K562 (cell line): ENCODE results near the gene NDUFS6. TPM values are rescaled to one million over a fixed set of nuclear protein-coding genes. Genes with fewer than 3 reads are reported as not detected.

ENCODE experiments used
- ATAC-seq: fragments of 200-7000 bp; cut with Tn5 transposase; 3 replicates; pipeline ENCODE4 v1.9.1; 2020; ENCODE audit warnings: moderate library complexity
- BruUV-seq: library from RNA; stranded (reverse); fragments of 400-500 nt; replicated peaks from 2 replicates; lab custom pipeline; 2021; lab: Mats Ljungman, UMichigan
- CTCF ChIA-PET: fragments of 300-600 bp; formaldehyde crosslinking; extraction: SDS; loops from one replicate; lab custom pipeline; 2021; ENCODE audit warnings: low intra/inter-chr PET ratio; lab: Yijun Ruan, JAX
- POLR2A ChIA-PET: fragments of 300-600, 350-650 bp; sonication (Branson Sonifier 250); formaldehyde crosslinking; extraction: SDS; loops from one replicate; lab custom pipeline; 2021; ENCODE audit warnings: antibody characterized with exemption, inconsistent platforms; lab: Yijun Ruan, JAX
- DNase-seq, 4 experiments: peaks; one replicate each; pipeline versions ENCODE4 v3.0.0 to v3.0.0-alpha.2; 2011 to 2018; ENCODE audit warnings: low spot score in 3 of 4, mixed read lengths in 3 of 4; ENCODE audit errors: extremely low read depth in 1 of 4
- FAIRE-seq: peaks from 2 replicates; lab custom pipeline; 2011; peaks lifted over from hg19 to GRCh38; lab: Jason Lieb, UNC
- H2AFZ ChIP-seq: 2 replicates; pipeline ENCODE4 v1.6.0; 2011; ENCODE audit warnings: low read depth, low read length, control low read depth, inconsistent platforms
- H3K27ac ChIP-seq: fragments of 200-600 bp; 3 replicates; pipeline ENCODE4 v1.8.0; 2011; ENCODE audit warnings: low read depth, mild to moderate bottlenecking, control low read depth, inconsistent platforms, low read length, moderate library complexity, mixed read lengths; ENCODE audit errors: extremely low read depth
- H3K27me3 ChIP-seq, 2 experiments: fragments of 300-600 bp in 1 of 2; 2 replicates in 1 of 2; 3 replicates in 1 of 2; pipeline versions ENCODE4 v1.6.0 to v1.8.0; 2011; ENCODE audit warnings: inconsistent platforms in 2 of 2, low read length in 2 of 2, mild to moderate bottlenecking in 1 of 2, mixed read lengths in 1 of 2, moderate library complexity in 1 of 2; ENCODE audit not compliant: control insufficient read depth in 2 of 2, insufficient read depth in 2 of 2
- H3K36me3 ChIP-seq: fragments of 300-600 bp; 3 replicates; pipeline ENCODE4 v1.8.0; 2011; ENCODE audit warnings: mild to moderate bottlenecking, low read length, inconsistent platforms; ENCODE audit not compliant: control insufficient read depth, insufficient read depth
- H3K4me1 ChIP-seq, 2 experiments: fragments of 200-600 bp in 1 of 2; replicated peaks in 1 of 2; 2 replicates in 1 of 2; 3 replicates in 1 of 2; pipeline versions ENCODE4 v1.5.1 to v1.8.0; 2011; ENCODE audit warnings: inconsistent platforms in 2 of 2, low read length in 2 of 2, mild to moderate bottlenecking in 1 of 2, mixed read lengths in 1 of 2, moderate library complexity in 1 of 2; ENCODE audit not compliant: control insufficient read depth in 2 of 2, insufficient read depth in 2 of 2
- H3K4me2 ChIP-seq: 2 replicates; pipeline ENCODE4 v1.6.1; 2011; ENCODE audit warnings: low read length, control low read depth, inconsistent platforms, mixed read lengths; ENCODE audit not compliant: insufficient read depth
- H3K4me3 ChIP-seq: fragments of 200-600 bp; sonication (generic), shearing (Covaris generic); 2 replicates; pipeline ENCODE4 v1.5.1; 2016; ENCODE audit warnings: control low read depth, inconsistent platforms
- H3K79me2 ChIP-seq: fragments of 200-600 bp; 3 replicates; pipeline ENCODE4 v1.8.0; 2011; ENCODE audit warnings: low read length, inconsistent platforms; ENCODE audit not compliant: control insufficient read depth, insufficient read depth
- H3K9ac ChIP-seq, 2 experiments: 2 replicates each; pipeline versions ENCODE4 v1.6.0 to v1.6.1; 2011; ENCODE audit warnings: low read depth in 2 of 2, low read length in 2 of 2, control low read depth in 1 of 2, inconsistent platforms in 1 of 2, mild to moderate bottlenecking in 1 of 2, mixed read lengths in 1 of 2; ENCODE audit not compliant: insufficient read depth in 1 of 2
- H3K9me1 ChIP-seq: one replicate; pipeline ENCODE4 v1.6.0; 2011; ENCODE audit warnings: inconsistent platforms, mild to moderate bottlenecking, low read length, moderate library complexity; ENCODE audit not compliant: control insufficient read depth, insufficient read depth
- H3K9me3 ChIP-seq: replicated peaks from 2 replicates; pipeline ENCODE4 v1.5.1; 2011; ENCODE audit warnings: low read depth, low read length, inconsistent platforms; ENCODE audit not compliant: control insufficient read depth, insufficient read depth
- H4K20me1 ChIP-seq: replicated peaks from 2 replicates; pipeline ENCODE4 v1.6.1; 2011; ENCODE audit warnings: low read length, inconsistent platforms, mixed read lengths; ENCODE audit not compliant: control insufficient read depth, insufficient read depth
- DDX20 ChIP-seq: fragments of 450-650 bp; IDR thresholded peaks from 2 replicates; pipeline ENCODE4 v1.6.1; 2016; ENCODE audit warnings: missing genetic modification characterization, low read depth, mild to moderate bottlenecking, missing compliant biosample characterization, moderate library complexity
- FOXK1 ChIP-seq: sonication (generic); formaldehyde crosslinking; IDR thresholded peaks from 2 replicates; pipeline ENCODE4 v1.8.0; 2022; ENCODE audit warnings: missing genetic modification reagents, mild to moderate bottlenecking, borderline replicate concordance
- HCFC1 ChIP-seq: IDR thresholded peaks from 2 replicates; pipeline ENCODE4 v1.6.1; 2012; ENCODE audit warnings: low read depth, low read length, improper control_type of control experiment
- HNRNPK ChIP-seq: fragments of 200-400 bp; formaldehyde crosslinking; IDR thresholded peaks from one replicate; pipeline ENCODE4 v1.6.1; 2018; ENCODE audit warnings: mild to moderate bottlenecking, low read depth, low read length; ENCODE audit not compliant: poor library complexity, severe bottlenecking
- JUN ChIP-seq, 2 experiments: sonication (generic) in 1 of 2; formaldehyde crosslinking in 1 of 2; IDR thresholded peaks; 2 replicates each; pipeline versions ENCODE4 v1.6.1 to v1.8.0; 2012 to 2022; ENCODE audit warnings: borderline replicate concordance in 2 of 2, mild to moderate bottlenecking in 2 of 2, improper control_type of control experiment in 1 of 2, low read depth in 1 of 2, low read length in 1 of 2, missing genetic modification reagents in 1 of 2
- JUNB ChIP-seq: fragments of 450-650 bp; formaldehyde crosslinking; conservative IDR thresholded peaks from 2 replicates; pipeline ENCODE4 v1.4.0; 2020; ENCODE audit warnings: mild to moderate bottlenecking
- MAFF ChIP-seq: IDR thresholded peaks from 2 replicates; pipeline ENCODE4 v1.6.1; 2012; ENCODE audit warnings: low read length, improper control_type of control experiment
- MTA1 ChIP-seq: fragments of 450-650 bp; IDR thresholded peaks from 2 replicates; pipeline ENCODE4 v1.6.1; 2017; ENCODE audit warnings: borderline replicate concordance
- NFXL1 ChIP-seq: fragments of 450-650 bp; formaldehyde crosslinking; IDR thresholded peaks from 2 replicates; pipeline ENCODE4 v1.4.0; 2021; ENCODE audit warnings: mild to moderate bottlenecking
- STAG1 ChIP-seq: sonication (generic); formaldehyde crosslinking; IDR thresholded peaks from 2 replicates; pipeline ENCODE4 v1.5.0; 2020; ENCODE audit warnings: missing genetic modification reagents, borderline replicate concordance
- TBP ChIP-seq: optimal IDR thresholded peaks from 2 replicates; pipeline ENCODE3; 2011; ENCODE audit warnings: low read depth, low read length, improper control_type of control experiment
- ZKSCAN1 ChIP-seq: fragments of 150-350 bp; IDR thresholded peaks from 2 replicates; pipeline ENCODE4 v1.6.1; 2016; ENCODE audit warnings: low read depth, low read length
- ZNF146 ChIP-seq: IDR thresholded peaks from one replicate; pipeline ENCODE4 v1.6.1; 2018; ENCODE audit warnings: missing compliant biosample characterization; ENCODE audit not compliant: unreplicated experiment
- ZNF311 ChIP-seq: fragments of 250-450 bp; sonication (Bioruptor Pico); IDR thresholded peaks from 2 replicates; pipeline ENCODE4 v1.4.0; 2020; ENCODE audit warnings: mild to moderate bottlenecking, moderate library complexity
- ZNF764 ChIP-seq: fragments of 250-450 bp; sonication (Bioruptor Pico); IDR thresholded peaks from 2 replicates; pipeline ENCODE4 v1.4.0; 2020; ENCODE audit warnings: low read depth, mild to moderate bottlenecking, moderate library complexity
- WGBS: fragments of 100-300 bp; shearing (Covaris generic); methylation state at CpG from one replicate; pipeline ENCODE4 v1.1.6; 2016; ENCODE audit warnings: low coverage, mixed read lengths; ENCODE audit not compliant: insufficient coverage; ENCODE audit errors: missing lambda C conversion rate; 5-methylcytosine and 5-hydroxymethylcytosine counted together
- in situ Hi-C: fragments of 300-500 bp; cut with MboI; formaldehyde crosslinking; loops from 4 replicates; pipeline ENCODE4 v1.15.0; 2018; ENCODE audit warnings: inconsistent platforms, mixed read lengths
- intact Hi-C: fragments of 100-400 bp; cut with micrococcal nuclease; formaldehyde crosslinking; loops from 2 replicates; pipeline ENCODE4 v1.14.2; 2022
- polyA plus RNA-seq, 8 experiments: library from polyadenylated mRNA; depleted of rRNA in 4 of 8; stranded (reverse) in 5 of 8; unstranded in 3 of 8; fragments of >200 nt; fragmentation: Nextera tagmentation in 2 of 8; fragmentation: Illumina TruSeq in 1 of 8; extraction: Ambion mirVana in 2 of 8; extraction: Trizol in 1 of 8; gene quantifications; 2 replicates each; pipeline versions ENCODE4 v1.2.1 to v1.2.3, GENCODE V29; 2011 to 2014; ENCODE audit warnings: inconsistent platforms in 1 of 8, missing spikeins in 1 of 8
- total RNA-seq, 7 experiments: library from RNA; depleted of rRNA in 6 of 7; stranded (reverse); fragments of >200 nt in 6 of 7; fragmentation: Illumina TruSeq in 2 of 7; extraction: Trizol in 2 of 7; gene quantifications; 2 replicates each; pipeline versions ENCODE4 v1.2.1 to v1.2.3, GENCODE V29; 2011 to 2021; ENCODE audit warnings: low replicate concordance in 1 of 7

The NDUFS6 gene
- total and polyA plus RNA-seq, 9 of the 15 experiments (the other 6 are each of a cell fraction or from before 2014, with no cell fraction given), result 36.1 to 291 (median 77.0) TPM

DNA sequence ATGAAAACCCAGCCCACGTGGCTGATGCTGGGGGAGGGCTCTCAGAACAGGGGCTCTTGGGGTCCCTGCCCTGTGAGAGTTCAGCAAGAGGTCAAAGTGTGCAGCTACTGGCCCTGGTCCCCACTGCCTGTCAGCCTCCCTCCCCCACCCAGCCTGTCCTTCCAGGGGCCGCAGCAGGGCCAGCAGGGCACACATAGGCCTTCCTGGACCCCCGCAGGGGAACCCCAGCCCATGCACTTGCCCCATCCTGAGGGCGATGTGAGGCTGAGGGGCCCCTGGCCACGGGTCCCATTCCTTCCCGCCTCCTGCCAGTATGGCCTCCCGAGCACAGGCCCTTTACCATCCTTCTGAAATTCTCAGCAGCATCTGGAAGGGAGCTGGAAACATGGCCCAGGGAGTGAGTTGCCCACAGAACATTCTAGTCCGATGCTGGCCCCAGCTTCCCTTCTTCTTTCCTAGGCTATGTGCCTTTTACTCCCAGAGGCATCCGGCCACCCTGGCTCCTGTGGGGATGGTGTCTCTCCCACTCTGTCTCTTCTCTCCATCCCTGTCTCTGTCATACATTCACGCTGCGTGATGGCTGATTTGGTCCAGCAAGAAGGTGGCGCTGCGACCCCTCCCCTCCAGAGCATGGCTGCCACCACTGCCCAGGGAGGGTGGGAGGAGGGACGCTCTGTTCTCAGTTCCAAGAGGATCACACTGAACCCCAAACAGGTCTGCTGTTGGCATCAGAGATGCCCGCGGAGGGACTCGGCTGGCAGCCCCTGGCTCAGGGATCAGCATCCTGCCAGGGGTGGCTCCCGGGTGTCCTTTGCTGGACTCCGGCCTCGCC is 21.2 kb upstream of the NDUFS6 start:
- TF ChIP-seq JUN (IDR thresholded peaks at IDR 0.05; ENCODE audit: borderline replicate concordance, low read depth, low read length) (no peak), JUN (CRISPR knock-in tag; IDR thresholded peaks at IDR 0.05; ENCODE audit: borderline replicate concordance) (no peak), FOXK1 (CRISPR knock-in tag) (no peak), ZKSCAN1 (no peak), JUNB (CRISPR knock-in tag) (no peak), STAG1 (CRISPR knock-in tag) (no peak), TBP (no peak), MTA1 (no peak), ZNF311 (no peak), HNRNPK (no peak), ZNF764 (CRISPR knock-in tag) (no peak), DDX20 (no peak), NFXL1 (CRISPR knock-in tag) (no peak), MAFF (no peak), HCFC1 (no peak), ZNF146 (CRISPR knock-in tag) (no peak)
- ATAC-seq (no peak), DNase-seq (no peak), FAIRE-seq (no peak)
- ChIA-PET POLR2A (interaction anchor here (0.6 kb wide), 1 partner anchor 57 kb away, joined by 3 read pairs; no protein-coding TSS in a partner anchor), CTCF (no interaction called here)
- 1% methylated on average over 20 of the region's 20 CpGs for WGBS
- Histone ChIP-seq H3K4me3 (no peak overlapping the region), H3K9ac (no peak overlapping the region), H3K27ac (no peak overlapping the region), H3K9me3 (no peaks in the 10 kb centered on the region), H2AFZ (no peak overlapping the region), H4K20me1 (no peaks in the 10 kb centered on the region; the same call in 1 of the 2 replicates), H3K36me3 (no peaks in the 10 kb centered on the region), H3K79me2 (no peaks in the 10 kb centered on the region), H3K4me2 (no peak overlapping the region), H3K4me1 (peaks cover 0 to 4% of the 10 kb centered on the region in 2 experiments; a peak in 2 of 5 replicates), H3K27me3 (peaks cover 69 to 86% of the 10 kb centered on the region in 2 experiments), H3K9me1 (no peaks in the 10 kb centered on the region)
- intact Hi-C loops, result no loop called here
- BruUV-seq, result no TSS peak
- in situ Hi-C loops, result no loop called here
